Fibroblast of peridontal ligament (primary cell): ENCODE measurements around the gene PRR7.

Source experiments
- DNase-seq: peaks from one replicate; pipeline ENCODE4 v3.0.0-alpha.2; 2010; ENCODE audit errors: extremely low read depth

PRR7 gene

GRCh38 chr5:177468685-177469628 lies 22.3 kb downstream of the PRR7 start:
- DNase-seq: no peak

GRCh38 chr5:177469750-177470525 lies 23.3 kb downstream of the PRR7 start:
- no peak for DNase-seq

- no peak for DNase-seq
Measured at GRCh38 chr5:177470759-177471536, 24.3 kb downstream of the PRR7 start.

GRCh38 chr5:177471610-177472356 lies 25.2 kb downstream of the PRR7 start:
- no peak for DNase-seq

GRCh38 chr5:177472460-177473442 lies 26.1 kb downstream of the PRR7 start:
- DNase-seq: no peak

- DNase-seq: no peak
Measured at GRCh38 chr5:177473443-177474001, 26.9 kb downstream of the PRR7 start, which contains the start of gene DBN1. Gene DBN1, minus strand, starts transcription at chr5:177473634. Its CDS starts 113 bp downstream, at chr5:177473521.

- DNase-seq: no peak
Measured at GRCh38 chr5:177474002-177474476, 27.4 kb downstream of the PRR7 start.

- DNase-seq: no peak
Measured at GRCh38 chr5:177474846-177475562, 28.4 kb downstream of the PRR7 start.

- DNase-seq: no peak
Measured at GRCh38 chr5:177475563-177476427, 29.2 kb downstream of the PRR7 start.

- DNase-seq: peak; percentile 66
Measured at GRCh38 chr5:177476531-177477233, 30.1 kb downstream of the PRR7 start.

- no peak for DNase-seq
Measured at GRCh38 chr5:177477701-177478477, 31.3 kb downstream of the PRR7 start.

- DNase-seq: no peak
Measured at GRCh38 chr5:177478711-177479646, 32.4 kb downstream of the PRR7 start.

- no peak for DNase-seq
Measured at GRCh38 chr5:177479774-177480173, 33.2 kb downstream of the PRR7 start.

- no peak for DNase-seq
Measured at GRCh38 chr5:177482359-177482795, 35.8 kb downstream of the PRR7 start.

GRCh38 chr5:177483042-177483441 lies 36.4 kb downstream of the PRR7 start:
- no peak for DNase-seq
